NCI-H524 (cell line): ENCODE measurements around the gene HLA-DOB.
A peak's percentile ranks its signal among the peaks of the same experiment; 100 is the strongest.

ENCODE experiments used
- DNase-seq, 2 experiments: peaks; one replicate each; lab custom pipeline; 2025; lab: John Stamatoyannopoulos, UW

The HLA-DOB gene

GRCh38 chr6:32816746-32817204 lies at the start of gene HLA-DOB:
Gene HLA-DOB (minus strand): TSS chr6:32817002. CDS start chr6:32816951, 51 bp downstream.
- no peak for DNase-seq

GRCh38 chr6:32865724-32866443 lies 49.1 kb upstream of the HLA-DOB start:
- no peak for DNase-seq

DNA sequence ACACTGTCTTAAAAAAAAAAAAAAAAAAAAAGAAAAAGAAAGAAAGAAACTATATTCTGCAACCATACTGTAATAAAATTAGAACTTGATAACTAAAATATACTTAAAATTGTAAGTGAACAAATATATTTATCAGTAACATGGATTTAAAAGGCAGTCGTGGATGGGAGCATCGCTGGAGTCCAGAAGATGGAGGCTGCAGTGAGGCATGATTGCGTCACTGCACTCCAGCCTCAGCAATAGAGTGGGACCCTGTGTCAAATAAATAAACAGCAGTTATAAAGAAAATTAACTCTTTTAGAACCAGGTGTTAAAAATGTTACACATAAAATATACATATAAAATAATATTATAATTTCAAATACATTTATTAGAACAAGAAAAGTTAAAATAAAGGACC lies 45.9 kb upstream of the HLA-DOB start:
- no peak for DNase-seq

- no peak for DNase-seq
Observed at GRCh38 chr6:32860674-32861073, 43.9 kb upstream of the HLA-DOB start.

DNA sequence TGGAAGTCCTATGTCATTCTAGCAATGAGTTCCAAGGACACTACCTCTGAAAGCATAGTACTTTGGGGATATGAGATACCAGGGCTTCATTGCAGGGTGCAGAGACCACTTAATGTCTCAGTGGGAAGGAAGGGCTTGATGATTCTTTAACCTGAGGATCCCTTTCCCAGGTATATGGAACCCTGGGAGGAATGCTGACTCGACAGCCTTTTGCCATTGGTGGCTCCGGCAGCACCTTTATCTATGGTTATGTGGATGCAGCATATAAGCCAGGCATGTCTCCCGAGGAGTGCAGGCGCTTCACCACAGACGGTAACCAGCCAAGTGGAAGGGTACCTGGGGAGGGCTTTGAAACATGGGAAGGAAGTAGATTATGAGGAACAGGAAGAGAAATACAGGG lies 41.4 kb upstream of the HLA-DOB start:
- DNase-seq, result no peak

GRCh38 chr6:32857156-32857891 lies 40.5 kb upstream of the HLA-DOB start:
- no peak for DNase-seq

DNA sequence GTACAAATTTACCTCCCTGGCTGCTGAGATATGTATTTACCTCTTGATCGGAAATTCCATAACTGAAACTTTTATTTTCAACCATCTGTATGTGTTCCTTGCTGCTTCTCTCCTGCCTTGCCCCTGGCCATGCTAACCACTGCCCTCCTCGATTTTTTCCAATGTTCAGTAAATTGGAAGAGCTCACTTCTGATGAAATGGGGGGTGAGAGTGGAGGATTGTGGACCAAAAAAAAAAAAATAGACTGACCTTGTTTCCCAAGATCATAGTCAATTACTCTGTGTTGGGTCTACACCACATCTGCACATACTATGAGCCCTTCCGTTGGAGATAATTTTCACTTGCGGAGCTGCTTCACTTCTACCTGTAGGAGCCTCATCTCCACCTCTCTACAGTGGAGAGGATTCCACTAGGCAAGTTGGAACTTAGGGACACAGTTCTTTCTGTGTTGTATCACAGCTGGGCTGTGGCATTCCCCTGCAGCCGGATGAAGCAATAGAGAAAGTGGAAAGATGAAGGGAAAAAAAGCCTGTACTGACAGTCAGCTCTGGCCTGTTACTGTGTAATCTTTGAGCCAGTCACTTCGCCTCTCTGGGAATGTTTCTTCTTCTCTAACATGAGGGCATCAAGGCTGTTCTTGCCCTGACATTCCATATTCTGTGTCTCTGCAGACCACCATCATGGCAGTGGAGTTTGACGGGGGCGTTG lies 38.8 kb upstream of the HLA-DOB start:
- no peak for DNase-seq

DNA sequence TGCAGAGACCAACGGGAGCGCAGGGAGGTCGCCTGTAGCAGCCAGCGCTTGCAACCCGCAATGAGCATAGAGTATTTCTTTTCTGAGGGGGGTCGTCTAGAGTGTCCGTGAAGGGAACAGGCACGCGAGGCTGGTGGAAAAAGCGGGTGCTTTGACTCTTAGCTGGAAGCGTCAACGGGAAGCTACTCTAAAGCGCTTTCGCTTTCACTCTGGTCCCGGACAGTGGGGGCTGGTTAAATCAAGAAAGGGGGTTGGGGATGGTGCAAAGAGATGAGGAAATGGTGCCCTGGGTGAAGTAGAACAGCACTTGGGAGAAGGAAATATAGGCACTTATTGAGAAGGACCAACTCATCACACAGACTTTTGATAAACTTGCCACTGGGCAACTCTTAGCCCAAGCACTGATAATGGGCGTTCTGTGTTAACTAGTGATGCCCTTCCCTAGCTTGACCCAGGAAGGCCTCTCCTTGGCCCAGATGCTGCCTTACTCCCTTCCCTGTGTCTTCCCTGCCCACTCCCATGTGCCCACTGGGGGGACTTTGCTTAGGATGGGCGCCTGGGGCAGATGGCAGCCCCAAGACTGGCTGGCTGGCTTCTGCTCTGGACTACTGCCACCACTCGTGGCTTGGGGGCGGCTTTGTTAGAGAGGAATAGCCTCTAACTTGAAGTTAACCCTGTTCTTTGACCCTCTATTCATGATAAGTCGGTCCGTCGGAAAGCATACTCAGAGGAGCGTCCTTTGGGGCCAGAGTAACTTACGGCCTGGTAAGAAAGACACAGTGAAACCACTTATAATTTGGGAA lies 37.8 kb upstream of the HLA-DOB start:
- no peak for DNase-seq

DNA sequence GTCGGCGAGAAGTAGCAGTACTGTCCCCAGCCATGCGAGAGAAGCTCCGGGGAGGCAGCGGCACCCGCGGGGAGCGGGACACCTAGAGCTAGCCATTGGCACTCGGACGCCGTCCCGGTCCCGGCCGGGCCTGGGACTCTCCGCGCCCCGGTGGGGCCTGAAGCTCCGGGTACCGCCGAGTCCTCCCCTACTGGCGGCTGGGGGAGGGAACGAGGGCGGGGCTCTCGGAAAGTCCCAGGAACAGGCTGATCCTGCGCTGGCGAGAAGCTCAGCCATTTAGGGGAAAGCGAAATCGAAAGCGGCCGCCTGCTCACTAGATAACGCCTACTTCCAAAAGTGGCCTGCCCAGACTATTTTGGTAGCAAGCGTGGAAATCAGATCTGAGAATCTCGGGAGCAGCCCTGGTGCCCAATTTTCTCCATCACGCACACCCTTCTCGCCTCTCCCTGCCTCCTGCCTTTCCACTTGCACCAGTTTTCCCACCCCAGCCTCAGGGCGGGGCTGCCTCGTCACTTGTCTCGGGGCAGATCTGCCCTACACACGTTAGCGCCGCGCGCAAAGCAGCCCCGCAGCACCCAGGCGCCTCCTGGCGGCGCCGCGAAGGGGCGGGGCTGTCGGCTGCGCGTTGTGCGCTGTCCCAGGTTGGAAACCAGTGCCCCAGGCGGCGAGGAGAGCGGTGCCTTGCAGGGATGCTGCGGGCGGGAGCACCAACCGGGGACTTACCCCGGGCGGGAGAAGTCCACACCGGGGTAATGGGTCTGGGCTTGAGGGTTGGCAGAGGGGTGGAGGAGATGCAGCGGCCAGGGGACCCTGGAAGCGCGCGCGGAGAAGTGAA lies 37.0 kb upstream of the HLA-DOB start, which contains the start of the genes PSMB9 and TAP1:
PSMB9 (plus strand) TSS at position 652 of the 835 bp plus-strand sequence; CDS start at position 690, 38 bp downstream.
TAP1 (minus strand) TSS at position 164 of the 835 bp plus-strand sequence; CDS start at position 96, 68 bp downstream.
- DNase-seq, result peak; percentile 70 to 85

DNA sequence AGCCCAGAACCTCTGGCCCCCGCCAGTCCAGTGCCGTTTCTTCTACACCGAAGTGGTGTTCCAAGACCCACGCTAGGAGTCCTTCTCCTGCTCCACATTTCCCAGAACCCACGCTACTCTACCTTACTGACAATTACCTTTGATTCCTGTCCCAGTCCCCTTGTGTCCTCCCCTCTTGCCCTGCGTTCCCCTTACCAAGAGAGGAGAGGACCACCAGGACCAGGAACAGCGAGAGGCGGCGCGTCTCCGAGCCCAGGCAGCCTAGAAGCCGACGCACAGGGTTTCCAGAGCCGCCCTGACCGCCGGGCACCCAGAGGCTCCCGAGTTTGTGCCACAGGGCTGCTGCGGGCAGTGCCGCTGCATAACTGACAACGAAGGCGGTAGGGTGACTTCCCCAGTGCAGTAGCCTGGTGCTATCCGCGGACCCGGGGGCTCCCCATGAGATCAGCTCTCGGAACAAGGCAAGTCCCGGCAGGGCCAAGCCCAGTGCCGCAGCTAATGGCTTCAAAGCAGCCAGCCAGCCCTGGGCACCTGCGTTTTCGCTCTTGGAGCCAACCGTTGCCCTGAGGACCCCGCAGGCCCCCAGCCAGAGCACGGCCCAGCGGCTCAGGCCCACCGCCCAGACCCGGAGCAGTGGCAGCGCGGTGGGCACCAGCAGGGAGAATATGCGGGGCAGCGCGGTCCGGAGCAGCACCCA lies 36.2 kb upstream of the HLA-DOB start:
- peak in 1 of 2 experiments; percentile 31 for DNase-seq

GRCh38 chr6:32852018-32852843 lies 35.4 kb upstream of the HLA-DOB start:
- no peak for DNase-seq

- no peak for DNase-seq
Observed at GRCh38 chr6:32851025-32851424, 34.2 kb upstream of the HLA-DOB start.

DNA sequence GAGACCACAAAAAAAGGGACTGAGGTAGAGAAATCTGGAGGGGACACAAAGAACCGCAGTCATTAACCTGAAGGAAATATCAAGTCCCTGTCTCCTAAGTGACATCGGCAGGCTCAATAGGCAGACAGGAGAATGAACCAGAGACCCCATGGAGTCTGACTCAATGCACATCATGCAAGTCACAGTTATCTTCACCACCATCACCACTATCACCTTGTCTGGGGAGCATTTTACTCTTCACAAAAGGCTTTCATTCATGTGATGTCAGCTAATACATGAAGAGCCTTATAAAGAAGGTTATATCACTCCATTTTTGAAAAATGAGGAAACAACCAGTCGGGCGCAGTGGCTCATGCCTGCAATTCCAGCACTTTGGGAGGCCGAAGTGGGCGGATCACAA lies 32.3 kb upstream of the HLA-DOB start:
- no peak for DNase-seq

DNA sequence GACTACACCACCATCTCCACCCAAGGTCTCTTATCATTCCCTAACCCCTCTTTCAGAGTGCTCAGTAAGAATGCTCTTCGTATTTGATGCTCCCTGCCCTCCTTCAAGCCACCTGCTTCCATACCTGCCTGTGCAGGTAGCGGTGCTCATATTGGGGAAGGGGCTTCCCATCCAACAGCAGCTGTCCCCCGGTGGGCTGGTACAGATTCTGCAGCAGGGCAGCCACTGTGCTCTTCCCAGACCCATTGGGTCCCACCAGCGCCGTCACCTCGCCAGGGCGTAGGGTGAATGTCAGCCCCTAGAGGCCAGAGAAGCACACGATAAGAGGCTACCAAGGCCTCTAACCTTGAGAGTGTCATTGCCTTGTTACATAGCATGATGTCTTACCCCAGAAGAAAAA lies 31.0 kb upstream of the HLA-DOB start:
- no peak for DNase-seq

DNA sequence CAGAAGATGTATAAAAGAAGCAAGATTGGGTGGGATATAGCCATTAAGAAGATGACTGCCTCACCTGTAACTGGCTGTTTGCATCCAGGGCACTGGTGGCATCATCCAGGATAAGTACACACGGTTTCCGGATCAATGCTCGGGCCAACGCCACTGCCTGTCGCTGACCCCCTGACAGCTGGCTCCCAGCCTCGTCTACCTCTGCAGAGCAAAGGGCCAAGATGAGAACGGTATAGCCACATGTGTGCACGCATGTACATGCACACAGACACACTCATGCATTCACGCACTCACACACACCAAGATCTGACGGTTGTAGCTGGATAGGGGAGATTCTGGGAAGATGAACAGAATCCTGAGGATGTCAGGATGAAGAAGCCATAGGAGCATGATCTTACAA lies 30.2 kb upstream of the HLA-DOB start:
- no peak for DNase-seq

DNA sequence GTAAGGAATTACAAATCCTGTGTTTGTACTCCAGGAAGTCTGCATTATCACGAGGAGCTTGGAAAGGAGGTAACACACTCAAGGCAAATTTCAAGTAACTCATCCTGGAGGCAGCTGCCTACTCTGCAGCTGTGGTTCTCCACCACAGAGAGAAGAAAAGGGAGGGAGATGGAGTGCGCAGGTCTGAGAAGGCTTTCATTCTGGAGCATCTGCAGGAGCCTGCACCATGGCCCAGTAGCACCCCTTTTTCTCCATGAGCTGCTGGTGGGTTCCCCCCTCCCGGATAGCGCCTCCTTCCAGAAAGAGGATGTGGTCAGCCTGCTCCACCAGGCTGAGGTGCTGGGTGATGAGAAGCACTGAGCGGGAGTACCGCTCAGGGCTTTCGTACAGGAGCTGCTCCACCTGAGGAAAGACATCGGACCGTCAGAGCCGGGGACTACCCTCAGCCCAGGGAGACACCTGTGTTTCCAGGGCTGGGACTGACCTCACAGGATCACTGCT lies 28.6 kb upstream of the HLA-DOB start:
- DNase-seq, result no peak

GRCh38 chr6:32844839-32845383 lies 28.1 kb upstream of the HLA-DOB start:
- DNase-seq, result no peak

GRCh38 chr6:32843979-32844838 lies 27.4 kb upstream of the HLA-DOB start, which contains the start of gene PSMB8:
Gene PSMB8 (minus strand): TSS chr6:32844047. CDS start chr6:32843996, 51 bp downstream.
- peak; percentile 82 to 88 for DNase-seq
